ENCODE results near the gene DMC1. TPM values are rescaled to one million over a fixed set of nuclear protein-coding genes. Genes with fewer than 3 reads are reported as not detected.
A peak's percentile ranks its signal among the peaks of the same experiment; 100 is the strongest.

DMC1 gene
- total and polyA plus RNA-seq, 2 donors (not counting 1 experiment from before 2014, with no cell fraction given) = 0.54 to 4.0 TPM

DNA sequence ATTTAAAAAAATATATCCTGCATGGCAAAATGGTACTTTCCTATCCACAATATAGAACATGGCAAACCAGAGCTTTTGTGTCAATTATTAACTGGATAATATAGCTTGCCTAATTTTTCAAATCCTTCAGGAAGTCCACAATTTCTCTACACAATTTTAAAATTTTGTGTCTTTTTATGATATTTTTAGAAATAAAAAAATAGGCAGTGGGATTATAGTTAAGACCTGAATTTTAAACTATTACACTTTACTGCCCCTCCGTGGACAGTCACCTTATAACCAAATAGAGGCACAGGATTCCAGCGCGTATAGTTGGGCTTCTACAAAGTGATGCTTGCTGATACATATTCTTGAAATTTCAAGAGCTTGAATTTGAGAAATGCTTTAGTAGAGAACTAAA lies 2.1 kb upstream of the DMC1 start:
- H3K4me1 ChIP-seq (ENCODE audit: control insufficient read depth, extremely low read depth, insufficient read depth, low read length) = peaks cover 6% of the 10 kb centered on the region
- no peak overlapping the region for H3K4me2 ChIP-seq (ENCODE audit: extremely low read depth, insufficient read depth, low read length)
- H3K9me3 ChIP-seq (ENCODE audit: control insufficient read depth, insufficient read depth, low read depth, low read length) = no peaks in the 10 kb centered on the region
- H3K27ac ChIP-seq (ENCODE audit: insufficient read depth, low read length) = no peak overlapping the region
- DNase-seq (ENCODE audit: low read depth in 2 of 2) = peak; percentile 42 to 71
- H3K4me3 ChIP-seq (replicated peaks in 1 of 4; ENCODE audit: control extremely low read depth in 1 of 4, insufficient read depth in 1 of 4, low read depth in 3 of 4, low read length in 4 of 4) = no peak overlapping the region
- H3K79me2 ChIP-seq (ENCODE audit: control insufficient read depth, insufficient read depth, low read length) = no peaks in the 10 kb centered on the region
- H3K9ac ChIP-seq (ENCODE audit: insufficient read depth, low read length) = no peak overlapping the region
- H2AFZ ChIP-seq (ENCODE audit: low read length) = no peak overlapping the region
- TF ChIP-seq EZH2 (IDR thresholded peaks at IDR 0.05; ENCODE audit: low read length, missing control alignments) = no peak
- TF ChIP-seq, protein P1, sequence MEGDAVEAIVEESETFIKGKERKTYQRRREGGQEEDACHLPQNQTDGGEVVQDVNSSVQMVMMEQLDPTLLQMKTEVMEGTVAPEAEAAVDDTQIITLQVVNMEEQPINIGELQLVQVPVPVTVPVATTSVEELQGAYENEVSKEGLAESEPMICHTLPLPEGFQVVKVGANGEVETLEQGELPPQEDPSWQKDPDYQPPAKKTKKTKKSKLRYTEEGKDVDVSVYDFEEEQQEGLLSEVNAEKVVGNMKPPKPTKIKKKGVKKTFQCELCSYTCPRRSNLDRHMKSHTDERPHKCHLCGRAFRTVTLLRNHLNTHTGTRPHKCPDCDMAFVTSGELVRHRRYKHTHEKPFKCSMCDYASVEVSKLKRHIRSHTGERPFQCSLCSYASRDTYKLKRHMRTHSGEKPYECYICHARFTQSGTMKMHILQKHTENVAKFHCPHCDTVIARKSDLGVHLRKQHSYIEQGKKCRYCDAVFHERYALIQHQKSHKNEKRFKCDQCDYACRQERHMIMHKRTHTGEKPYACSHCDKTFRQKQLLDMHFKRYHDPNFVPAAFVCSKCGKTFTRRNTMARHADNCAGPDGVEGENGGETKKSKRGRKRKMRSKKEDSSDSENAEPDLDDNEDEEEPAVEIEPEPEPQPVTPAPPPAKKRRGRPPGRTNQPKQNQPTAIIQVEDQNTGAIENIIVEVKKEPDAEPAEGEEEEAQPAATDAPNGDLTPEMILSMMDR (conservative IDR thresholded peaks at IDR 0.05 in 1 of 2, IDR thresholded peaks at IDR 0.05 in 1 of 2; ENCODE audit: low read depth in 1 of 2, low read length in 2 of 2) = peak; percentile 38 to 52
- no peaks in the 10 kb centered on the region for H4K20me1 ChIP-seq (ENCODE audit: control insufficient read depth, extremely low read depth, insufficient read depth, low read length)
- no peaks in the 10 kb centered on the region for H3K27me3 ChIP-seq (ENCODE audit: control insufficient read depth, insufficient read depth, low read length)
- H3K36me3 ChIP-seq (ENCODE audit: control insufficient read depth, insufficient read depth, low read length) = no peaks in the 10 kb centered on the region

DNA sequence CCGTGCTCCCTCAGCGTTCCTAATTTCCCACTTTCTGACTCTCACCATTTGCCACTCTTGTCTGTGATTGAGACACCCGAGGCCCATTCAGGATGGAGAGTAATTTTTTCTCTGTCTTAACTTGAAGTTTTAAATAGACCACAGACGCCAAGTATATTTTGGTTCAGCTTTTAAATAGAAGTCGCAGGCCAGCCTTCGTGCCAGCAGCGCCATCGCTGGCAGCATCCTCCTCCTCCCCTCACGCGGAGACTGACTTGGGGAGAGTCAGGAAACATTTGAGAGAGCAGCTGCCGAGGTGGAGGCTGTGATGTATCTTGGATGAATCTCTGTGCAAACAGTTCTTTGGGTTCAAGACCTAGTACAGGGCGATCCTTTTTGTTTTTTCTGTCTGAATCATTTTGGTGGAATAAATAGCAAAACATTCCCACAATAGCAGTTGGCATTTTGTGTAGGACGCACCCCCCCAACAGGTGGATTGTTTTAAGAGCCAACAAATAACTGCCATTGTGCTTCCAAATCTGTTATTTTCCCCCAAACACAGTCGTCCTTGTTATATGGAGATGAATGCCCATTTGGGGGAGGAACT lies 889 bp upstream of the DMC1 start:
- peak overlapping the region; percentile 94 for H3K4me2 ChIP-seq (ENCODE audit: extremely low read depth, insufficient read depth, low read length)
- peak overlapping the region; percentile 68 for H3K27ac ChIP-seq (ENCODE audit: insufficient read depth, low read length)
- peak; percentile 33 to 38 for DNase-seq (ENCODE audit: low read depth in 2 of 2)
- TF ChIP-seq, protein P1 (conservative IDR thresholded peaks at IDR 0.05 in 1 of 2, IDR thresholded peaks at IDR 0.05 in 1 of 2; ENCODE audit: low read depth in 1 of 2, low read length in 2 of 2) = peak in 1 of 2 donors; percentile 18
- no peak for TF ChIP-seq EZH2 (IDR thresholded peaks at IDR 0.05; ENCODE audit: low read length, missing control alignments)
- H3K4me3 ChIP-seq (replicated peaks in 1 of 4; ENCODE audit: control extremely low read depth in 1 of 4, insufficient read depth in 1 of 4, low read depth in 3 of 4, low read length in 4 of 4) = peak overlapping the region; percentile 65 to 78 (median 72)
- no peaks in the 10 kb centered on the region for H3K9me3 ChIP-seq (ENCODE audit: control insufficient read depth, insufficient read depth, low read depth, low read length)
- H3K36me3 ChIP-seq (ENCODE audit: control insufficient read depth, insufficient read depth, low read length) = no peaks in the 10 kb centered on the region
- peaks cover 6% of the 10 kb centered on the region for H3K4me1 ChIP-seq (ENCODE audit: control insufficient read depth, extremely low read depth, insufficient read depth, low read length)
- no peaks in the 10 kb centered on the region for H3K79me2 ChIP-seq (ENCODE audit: control insufficient read depth, insufficient read depth, low read length)
- peak overlapping the region; percentile 66 for H3K9ac ChIP-seq (ENCODE audit: insufficient read depth, low read length)
- H3K27me3 ChIP-seq (ENCODE audit: control insufficient read depth, insufficient read depth, low read length) = no peaks in the 10 kb centered on the region
- H2AFZ ChIP-seq (ENCODE audit: low read length) = peak overlapping the region; percentile 93
- no peaks in the 10 kb centered on the region for H4K20me1 ChIP-seq (ENCODE audit: control insufficient read depth, extremely low read depth, insufficient read depth, low read length)

DNA sequence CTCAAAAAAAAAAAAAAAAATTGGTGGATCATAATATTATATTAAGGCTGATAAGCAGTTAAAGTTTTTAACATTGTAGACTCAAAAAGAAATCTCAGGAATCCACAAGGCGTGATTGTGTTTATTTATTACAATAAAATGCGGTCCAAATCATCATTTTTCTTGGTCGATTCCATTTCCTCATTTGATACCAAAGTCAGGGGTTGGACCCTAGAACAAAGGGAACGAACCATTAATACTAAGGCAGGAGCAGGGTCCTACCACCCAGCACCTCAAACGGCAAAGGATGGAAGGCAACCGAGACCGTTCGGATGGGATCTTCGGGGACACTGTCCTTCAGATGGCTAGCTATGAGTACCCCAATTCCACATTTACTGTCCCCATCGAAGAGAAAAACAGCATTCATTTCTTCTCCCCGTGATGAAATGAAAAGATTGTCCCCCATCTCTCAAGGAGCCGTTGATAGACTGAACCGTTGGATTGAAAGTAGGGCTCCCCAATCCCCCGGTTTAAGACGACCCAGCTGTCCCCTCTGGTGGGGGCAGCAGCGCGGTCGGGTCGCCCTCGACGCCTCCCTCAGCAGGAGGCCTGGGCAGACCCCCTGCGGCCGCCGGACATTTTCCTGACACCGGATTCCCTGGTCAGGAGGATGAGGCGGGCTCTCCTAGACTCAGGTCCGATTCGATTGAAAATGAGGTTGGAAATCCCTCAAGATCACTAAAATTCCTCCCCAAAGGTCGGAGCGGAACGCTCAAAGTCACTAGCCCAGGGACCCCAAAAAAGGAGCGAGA lies 607 bp downstream of the DMC1 start:
- Histone ChIP-seq H4K20me1 (ENCODE audit: control insufficient read depth, extremely low read depth, insufficient read depth, low read length) (no peaks in the 10 kb centered on the region), H3K9ac (ENCODE audit: insufficient read depth, low read length) (peak overlapping the region; percentile 58), H3K27me3 (ENCODE audit: control insufficient read depth, insufficient read depth, low read length) (no peaks in the 10 kb centered on the region), H2AFZ (ENCODE audit: low read length) (peak overlapping the region; percentile 84), H3K79me2 (ENCODE audit: control insufficient read depth, insufficient read depth, low read length) (no peaks in the 10 kb centered on the region), H3K9me3 (ENCODE audit: control insufficient read depth, insufficient read depth, low read depth, low read length) (no peaks in the 10 kb centered on the region), H3K27ac (ENCODE audit: insufficient read depth, low read length) (peak overlapping the region; percentile 61), H3K4me3 (replicated peaks in 1 of 4; ENCODE audit: control extremely low read depth in 1 of 4, insufficient read depth in 1 of 4, low read depth in 3 of 4, low read length in 4 of 4) (peak overlapping the region; percentile 45 to 64 (median 56)), H3K4me1 (ENCODE audit: control insufficient read depth, extremely low read depth, insufficient read depth, low read length) (peaks cover 6% of the 10 kb centered on the region), H3K36me3 (ENCODE audit: control insufficient read depth, insufficient read depth, low read length) (no peaks in the 10 kb centered on the region), H3K4me2 (ENCODE audit: extremely low read depth, insufficient read depth, low read length) (peak overlapping the region; percentile 85)
- DNase-seq (ENCODE audit: low read depth in 2 of 2) = no peak
- TF ChIP-seq, protein P1 (conservative IDR thresholded peaks at IDR 0.05 in 1 of 2, IDR thresholded peaks at IDR 0.05 in 1 of 2; ENCODE audit: low read depth in 1 of 2, low read length in 2 of 2) = no peak
- TF ChIP-seq EZH2 (IDR thresholded peaks at IDR 0.05; ENCODE audit: low read length, missing control alignments) = no peak
